Fibroblast of mammary gland (primary cell): Measurements from ENCODE around the gene ZNF44.
"Not testable (repeated sequence)": the region's sequence is repeated elsewhere in the genome, so short reads cannot be mapped to it uniquely, and the experiment has no call there.

Experiments used
- DNase-seq: peaks from one replicate; pipeline ENCODE4 v3.0.0-alpha.2; 2010; ENCODE audit warnings: low read depth
- H3K4me3 ChIP-seq: 2 replicates; pipeline ENCODE4 v1.5.1; 2011; ENCODE audit warnings: low read depth, mild to moderate bottlenecking, low read length, moderate library complexity; ENCODE audit not compliant: control insufficient read depth
- TF ChIP-seq, protein P1 (sequence below): conservative IDR thresholded peaks from 2 replicates; pipeline ENCODE4 v1.5.1; 2011; ENCODE audit warnings: low read depth, low read length, inconsistent platforms; ENCODE audit not compliant: control insufficient read depth, insufficient read depth

The ZNF44 gene

DNA sequence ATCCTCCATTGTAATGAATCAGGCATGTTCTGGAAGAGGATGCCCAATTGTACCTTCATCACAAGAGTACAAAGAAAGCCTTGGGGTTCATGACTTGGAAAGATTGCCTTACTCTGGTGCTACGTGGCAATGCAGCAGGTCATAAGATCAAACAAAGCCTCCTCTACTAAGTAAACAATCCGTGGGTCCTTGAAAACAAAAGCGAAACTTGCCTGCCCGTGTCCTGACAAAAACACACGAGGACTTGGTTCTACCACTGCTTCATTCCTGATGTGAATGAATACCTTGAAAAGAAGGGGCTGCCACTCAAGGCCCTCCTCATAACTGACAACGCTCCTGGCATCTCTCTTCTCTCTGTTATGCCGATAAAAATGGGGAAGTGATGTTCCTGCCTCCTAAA lies 19.9 kb upstream of the ZNF44 start:
- no peak for DNase-seq
- no peak overlapping the region for H3K4me3 ChIP-seq
- TF ChIP-seq, protein P1, sequence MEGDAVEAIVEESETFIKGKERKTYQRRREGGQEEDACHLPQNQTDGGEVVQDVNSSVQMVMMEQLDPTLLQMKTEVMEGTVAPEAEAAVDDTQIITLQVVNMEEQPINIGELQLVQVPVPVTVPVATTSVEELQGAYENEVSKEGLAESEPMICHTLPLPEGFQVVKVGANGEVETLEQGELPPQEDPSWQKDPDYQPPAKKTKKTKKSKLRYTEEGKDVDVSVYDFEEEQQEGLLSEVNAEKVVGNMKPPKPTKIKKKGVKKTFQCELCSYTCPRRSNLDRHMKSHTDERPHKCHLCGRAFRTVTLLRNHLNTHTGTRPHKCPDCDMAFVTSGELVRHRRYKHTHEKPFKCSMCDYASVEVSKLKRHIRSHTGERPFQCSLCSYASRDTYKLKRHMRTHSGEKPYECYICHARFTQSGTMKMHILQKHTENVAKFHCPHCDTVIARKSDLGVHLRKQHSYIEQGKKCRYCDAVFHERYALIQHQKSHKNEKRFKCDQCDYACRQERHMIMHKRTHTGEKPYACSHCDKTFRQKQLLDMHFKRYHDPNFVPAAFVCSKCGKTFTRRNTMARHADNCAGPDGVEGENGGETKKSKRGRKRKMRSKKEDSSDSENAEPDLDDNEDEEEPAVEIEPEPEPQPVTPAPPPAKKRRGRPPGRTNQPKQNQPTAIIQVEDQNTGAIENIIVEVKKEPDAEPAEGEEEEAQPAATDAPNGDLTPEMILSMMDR, result no peak

DNA sequence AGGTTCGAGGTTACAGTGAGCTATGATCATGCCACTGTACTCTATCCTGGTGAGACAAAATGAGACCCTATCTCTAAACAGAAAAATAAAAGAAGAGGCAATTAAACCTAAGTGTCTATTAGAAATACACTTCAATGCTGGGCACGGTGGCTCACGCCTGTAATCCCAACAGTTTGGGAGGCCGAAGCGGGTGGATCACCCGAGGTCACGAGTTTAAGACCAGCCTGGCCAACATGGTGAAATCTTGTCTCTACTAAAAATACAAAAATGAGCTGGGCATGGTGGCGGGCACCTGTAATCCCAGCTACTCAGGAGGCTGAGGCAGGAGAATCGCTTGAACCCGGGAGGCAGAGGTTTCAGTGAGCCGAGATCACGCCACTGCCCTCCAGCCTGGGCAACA lies 14.2 kb upstream of the ZNF44 start:
- not testable (repeated sequence) for DNase-seq, H3K4me3 ChIP-seq

DNA sequence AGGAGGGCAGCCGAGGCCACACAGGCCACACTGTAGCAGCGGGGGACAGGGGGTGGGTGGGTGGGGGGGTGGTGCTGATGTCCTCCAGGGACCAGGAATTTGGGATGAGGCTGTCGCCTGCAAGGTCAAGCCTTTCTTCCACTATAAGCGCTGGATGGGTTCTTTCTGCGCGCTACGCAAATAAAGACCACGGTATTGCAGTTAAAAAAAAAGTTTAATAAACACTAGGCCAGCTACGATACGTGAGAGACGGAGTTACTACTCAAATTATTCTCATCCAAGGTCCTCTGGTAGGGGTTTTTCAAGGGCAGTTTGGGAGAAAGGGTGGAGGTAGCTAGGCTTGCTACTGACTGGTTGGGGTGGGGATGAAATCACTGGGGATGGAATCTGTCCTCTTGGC lies 508 bp upstream of the ZNF44 start:
- H3K4me3 ChIP-seq, result peak overlapping the region; percentile 94
- TF ChIP-seq, protein P1, result no peak
- no peak for DNase-seq

DNA sequence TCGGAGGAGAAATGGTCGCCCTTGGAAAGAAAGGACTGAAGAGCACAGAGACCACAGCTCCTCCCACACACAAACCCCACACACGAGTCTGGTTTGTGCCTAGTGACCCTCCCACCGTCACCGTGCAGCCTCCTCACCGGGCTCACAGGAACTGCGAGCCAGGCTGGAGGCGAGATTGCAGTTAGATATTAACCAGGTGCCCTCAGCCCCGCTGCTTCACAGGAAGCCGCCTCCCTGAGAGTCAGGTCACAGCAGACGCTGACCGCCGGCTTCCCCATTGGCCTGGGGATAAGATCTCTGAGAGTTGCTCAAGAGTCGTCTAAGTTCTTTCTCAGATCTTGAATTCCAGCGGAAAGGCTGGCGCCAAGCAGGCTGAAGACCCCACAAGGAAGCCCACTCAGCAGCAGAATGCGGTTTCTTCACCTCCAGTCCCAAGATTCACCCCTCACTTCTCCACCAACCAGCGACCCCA lies 870 bp downstream of the ZNF44 start:
- DNase-seq, result peak; percentile 57
- H3K4me3 ChIP-seq, result peak overlapping the region; percentile 94
- TF ChIP-seq, protein P1, result no peak

DNA sequence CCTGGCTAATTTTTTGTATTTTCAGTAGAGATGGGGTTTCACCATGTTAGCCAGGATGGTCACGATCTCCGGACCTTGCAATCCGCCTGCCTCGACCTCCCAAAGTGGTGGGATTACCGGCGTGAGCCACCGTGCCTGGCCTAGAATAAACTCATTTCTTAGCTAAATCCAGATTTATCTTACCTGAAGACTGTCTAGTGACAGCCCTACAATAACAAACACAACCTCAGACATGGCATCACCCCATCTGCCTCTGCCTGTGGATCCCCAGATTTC lies 5.0 kb downstream of the ZNF44 start:
- no peak overlapping the region for H3K4me3 ChIP-seq
- DNase-seq, result no peak
- TF ChIP-seq, protein P1, result no peak

DNA sequence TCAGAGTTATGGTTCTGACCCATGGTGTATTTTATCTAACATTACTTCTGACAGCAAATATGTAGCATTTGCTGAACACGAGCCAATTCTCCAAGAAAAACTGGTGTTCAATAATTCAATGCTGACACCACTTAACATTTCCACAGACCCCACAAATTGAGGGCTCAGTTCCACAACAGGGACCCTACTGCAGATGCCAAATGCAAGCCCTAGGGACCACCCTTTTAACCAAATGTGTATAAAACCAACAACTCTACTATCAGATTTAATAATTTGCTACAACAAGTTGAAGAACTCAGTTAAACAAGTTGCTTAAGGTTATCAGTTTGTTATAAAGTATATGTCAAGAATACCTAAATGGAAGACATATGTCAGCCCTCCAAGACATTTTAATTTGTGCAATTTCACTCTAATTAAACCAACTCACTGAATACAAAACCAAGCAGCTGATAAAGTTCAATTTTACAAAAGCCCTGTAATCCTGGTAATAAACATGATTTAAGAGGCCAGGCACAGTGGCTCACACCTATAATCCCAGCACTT lies 6.7 kb downstream of the ZNF44 start:
- H3K4me3 ChIP-seq, result no peak overlapping the region
- TF ChIP-seq, protein P1, result no peak
- DNase-seq, result no peak

DNA sequence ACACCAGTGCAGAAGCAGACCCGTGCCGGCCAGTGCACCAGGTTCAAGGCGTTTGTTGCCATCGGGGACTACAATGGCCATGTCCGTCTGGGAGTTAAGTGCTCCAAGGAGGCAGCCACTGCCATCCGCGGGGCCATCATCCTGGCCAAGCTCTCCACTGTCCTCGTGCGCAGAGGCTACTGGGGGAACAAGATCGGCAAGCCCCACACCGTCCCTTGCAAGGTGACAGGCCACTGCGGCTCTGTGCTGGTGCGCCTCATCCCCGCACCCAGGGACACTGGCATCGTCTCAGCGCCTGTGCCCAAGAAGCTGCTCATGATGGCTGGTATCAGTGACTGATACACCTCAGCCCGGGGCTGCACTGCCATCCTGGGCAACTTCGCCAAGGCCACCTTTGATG lies 10.1 kb downstream of the ZNF44 start:
- H3K4me3 ChIP-seq, result no peak overlapping the region
- TF ChIP-seq, protein P1, result no peak
- DNase-seq, result no peak
